Spleen (tissue), 11 donors: ENCODE measurements around the gene SH3GLB2. TPM values are rescaled to one million over a fixed set of nuclear protein-coding genes. Genes with fewer than 3 reads are reported as not detected.

Experiments used
- DNase-seq: peaks from one replicate; pipeline ENCODE4 v3.0.0-alpha.2; 2020
- H3K27ac ChIP-seq, 8 donors: fragments of 200-600 bp; sonication (generic) in 7 of 8; 1 replicate in 4 of 8; 2 replicates in 4 of 8; pipeline versions ENCODE4 v1.5.0 to v1.8.0; 2016 to 2021; ENCODE audit warnings: inconsistent platforms in 4 of 8, mild to moderate bottlenecking in 4 of 8, moderate library complexity in 1 of 8
- H3K27me3 ChIP-seq, 7 donors: fragments of 200-600 bp; sonication (generic) in 6 of 7; replicated peaks in 1 of 7; 1 replicate in 4 of 7; 2 replicates in 3 of 7; pipeline versions ENCODE4 v1.5.0 to v1.8.0; 2016 to 2021; ENCODE audit warnings: inconsistent platforms in 3 of 7, mild to moderate bottlenecking in 1 of 7
- H3K36me3 ChIP-seq, 6 donors: fragments of 200-600 bp; sonication (generic) in 5 of 6; 1 replicate in 4 of 6; 2 replicates in 2 of 6; pipeline versions ENCODE4 v1.5.0 to v1.8.0; 2016 to 2021; ENCODE audit warnings: inconsistent platforms in 2 of 6
- H3K4me1 ChIP-seq, 6 donors: fragments of 200-600 bp; sonication (generic) in 5 of 6; 1 replicate in 3 of 6; 2 replicates in 3 of 6; pipeline versions ENCODE4 v1.5.0 to v1.8.0; 2016 to 2021; ENCODE audit warnings: inconsistent platforms in 3 of 6
- H3K4me3 ChIP-seq, 8 donors: fragments of 200-600 bp; sonication (generic) in 7 of 8; 1 replicate in 4 of 8; 2 replicates in 4 of 8; pipeline versions ENCODE4 v1.5.0 to v1.8.0; 2016 to 2021; ENCODE audit warnings: inconsistent platforms in 4 of 8, mild to moderate bottlenecking in 4 of 8, moderate library complexity in 2 of 8
- H3K9me3 ChIP-seq, 8 donors: fragments of 200-600 bp; sonication (generic) in 7 of 8; 1 replicate in 4 of 8; 2 replicates in 4 of 8; pipeline versions ENCODE4 v1.5.0 to v1.8.0; 2016 to 2021; ENCODE audit warnings: inconsistent platforms in 4 of 8
- CTCF ChIP-seq, 11 experiments: fragments of 200-600 bp in 7 of 11; fragments of 450-650 bp in 4 of 11; sonication (generic) in 4 of 11; IDR thresholded peaks in 8 of 11; conservative IDR thresholded peaks in 3 of 11; 1 replicate in 7 of 11; 2 replicates in 4 of 11; pipeline versions ENCODE4 v1.4.0 to v1.8.0; 2016 to 2021; ENCODE audit warnings: antibody characterized with exemption in 11 of 11, inconsistent platforms in 4 of 11, mild to moderate bottlenecking in 1 of 11
- POLR2A ChIP-seq, 3 donors: fragments of 450-650 bp; IDR thresholded peaks; one replicate each; pipeline ENCODE4 v1.5.1; 2017; ENCODE audit warnings: antibody characterized with exemption in 3 of 3, mild to moderate bottlenecking in 1 of 3
- POLR2AphosphoS5 ChIP-seq, 3 donors: sonication (generic); formaldehyde crosslinking; IDR thresholded peaks; one replicate each; pipeline ENCODE4 v1.5.1; 2017; ENCODE audit warnings: antibody characterized with exemption in 3 of 3
- WGBS, 5 donors: extraction: QIAGEN DNeasy Blood & Tissue Kit in 3 of 5; methylation state at CpG; one replicate each; pipeline versions ENCODE4 v1.1.5 to v1.1.7; 2013 to 2018; 5-methylcytosine and 5-hydroxymethylcytosine counted together
- intact Hi-C: fragments of 100-400 bp; cut with DNase I; formaldehyde crosslinking; loops from one replicate; pipeline ENCODE4 v1.15.0; 2023; ENCODE audit warnings: low total_unique reads
- polyA plus RNA-seq, 3 donors: library from polyadenylated mRNA; stranded (reverse); fragments of 200-250 nt; gene quantifications; one replicate each; pipeline ENCODE4 v1.2.1, GENCODE V29; 2013
- total RNA-seq, 7 donors: library from RNA; depleted of rRNA in 3 of 7; stranded (reverse); fragments of >200 nt in 3 of 7; fragmentation: NEBNext Ultra II Directional in 4 of 7; extraction: Animal tissue kit (Norgen Biotek cat#: 25700) in 4 of 7; gene quantifications; one replicate each; pipeline versions ENCODE4 v1.1.0 to v1.2.1, GENCODE V29; 2016 to 2021
- donor health status: healthy with polysubstance abuse.
- donor health status: DM: no; HTN: no; CAD: no; lungs with moderate emphysema.
- donor health status: DM: no; HTN: no; CAD: no.
- donor health status: Bipolar disorder and iron deficiency.
- donor health status: healthy.
- donor health status: DM: no; HTN: no; CAD: no.
- donor health status: DM: yes; HTN: yes; CAD: no.

SH3GLB2 gene
- total and polyA plus RNA-seq, 10 donors = 53.3 to 109 (median 76.5) TPM

- peaks cover 14 to 100% (median 97%) of the 10 kb centered on the region in 6 donors for H3K36me3 ChIP-seq
- WGBS, 5 donors = 96 to 99% (median 96%) methylated on average over 5 of the region's 5 CpGs
- no peak for DNase-seq
These were observed 40.3 kb downstream of the SH3GLB2 start for GRCh38 chr9:128987805-128988204.

GRCh38 chr9:128986671-128987070, 41.5 kb downstream of the SH3GLB2 start:
- DNase-seq = no peak
- TF ChIP-seq CTCF (IDR thresholded peaks at IDR 0.05 in 8 of 11, conservative IDR thresholded peaks at IDR 0.05 in 3 of 11) = no peak
- no peak for TF ChIP-seq POLR2A (IDR thresholded peaks at IDR 0.05)
- no peak for TF ChIP-seq POLR2AphosphoS5 (IDR thresholded peaks at IDR 0.05)
- Histone ChIP-seq H3K4me1 (no peaks in the 10 kb centered on the region), H3K4me3 (no peak overlapping the region), H3K27ac (no peak overlapping the region), H3K9me3 (no peaks in the 10 kb centered on the region), H3K27me3 (no peaks in the 10 kb centered on the region), H3K36me3 (peaks cover 15 to 100% (median 97%) of the 10 kb centered on the region in 6 donors)
- intact Hi-C loops = no loop called here
- 92 to 98% (median 97%) methylated on average over 5 of the region's 5 CpGs for WGBS, 5 donors

More at GRCh38 chr9:128987805-128988204, 40.3 kb downstream of the SH3GLB2 start:
- H3K27ac ChIP-seq = no peak overlapping the region
- H3K4me3 ChIP-seq = no peak overlapping the region
- no peaks in the 10 kb centered on the region for H3K9me3 ChIP-seq
- intact Hi-C loops = no loop called here
- TF ChIP-seq CTCF (IDR thresholded peaks at IDR 0.05 in 8 of 11, conservative IDR thresholded peaks at IDR 0.05 in 3 of 11) = no peak
- no peaks in the 10 kb centered on the region for H3K4me1 ChIP-seq
- no peaks in the 10 kb centered on the region for H3K27me3 ChIP-seq

- intact Hi-C loops = no loop called here
- H3K27ac ChIP-seq = no peak overlapping the region
- TF ChIP-seq POLR2AphosphoS5 (IDR thresholded peaks at IDR 0.05) (no peak), POLR2A (IDR thresholded peaks at IDR 0.05) (no peak), CTCF (IDR thresholded peaks at IDR 0.05 in 8 of 11, conservative IDR thresholded peaks at IDR 0.05 in 3 of 11) (no peak)
- H3K9me3 ChIP-seq = no peaks in the 10 kb centered on the region
- H3K4me3 ChIP-seq = no peak overlapping the region
- 95 to 99% (median 97%) methylated on average over 8 of the region's 8 CpGs for WGBS, 5 donors
- no peaks in the 10 kb centered on the region for H3K27me3 ChIP-seq
- H3K4me1 ChIP-seq = no peaks in the 10 kb centered on the region
- peaks cover 25 to 100% (median 96%) of the 10 kb centered on the region in 6 donors for H3K36me3 ChIP-seq
- DNase-seq = no peak
These were observed 44.6 kb downstream of the SH3GLB2 start for GRCh38 chr9:128983536-128983935.

GRCh38 chr9:128979111-128979510, 49.0 kb downstream of the SH3GLB2 start:
- Histone ChIP-seq H3K4me3 (no peak overlapping the region), H3K9me3 (no peaks in the 10 kb centered on the region), H3K36me3 (peaks cover 13 to 100% (median 94%) of the 10 kb centered on the region in 6 donors), H3K4me1 (no peaks in the 10 kb centered on the region), H3K27me3 (no peaks in the 10 kb centered on the region), H3K27ac (no peak overlapping the region)
- no peak for DNase-seq
- WGBS, 5 donors = 84 to 98% (median 92%) methylated on average over 3 of the region's 3 CpGs
- intact Hi-C loops = no loop called here
- TF ChIP-seq POLR2A (IDR thresholded peaks at IDR 0.05) (no peak), CTCF (IDR thresholded peaks at IDR 0.05 in 8 of 11, conservative IDR thresholded peaks at IDR 0.05 in 3 of 11) (no peak), POLR2AphosphoS5 (IDR thresholded peaks at IDR 0.05) (no peak)
